GM18520 (cell line): ENCODE results near the gene TM9SF2.
"Not testable (repeated sequence)": the region's sequence is repeated elsewhere in the genome, so short reads cannot be mapped to it uniquely, and the experiment has no call there.

Source experiments
- ATAC-seq: cut with Tn5 transposase; IDR thresholded peaks from one replicate; pipeline ENCODE4 v1.9.1; 2021; ENCODE audit not compliant: unreplicated experiment

The TM9SF2 gene

GRCh38 chr13:99527301-99527700, 26.0 kb downstream of the TM9SF2 start:
- no peak for ATAC-seq

GRCh38 chr13:99528547-99528946, 27.3 kb downstream of the TM9SF2 start:
- no peak for ATAC-seq

GRCh38 chr13:99536023-99536422, 34.8 kb downstream of the TM9SF2 start:
- ATAC-seq = no peak

- no peak for ATAC-seq
Measured at GRCh38 chr13:99540530-99540929, 39.3 kb downstream of the TM9SF2 start.

GRCh38 chr13:99542788-99543406, 41.6 kb downstream of the TM9SF2 start:
- ATAC-seq = peak; percentile 100

GRCh38 chr13:99545361-99545760, 44.1 kb downstream of the TM9SF2 start:
- ATAC-seq = no peak

- ATAC-seq = no peak
Measured at GRCh38 chr13:99545979-99546378, 44.7 kb downstream of the TM9SF2 start.

GRCh38 chr13:99546878-99547277, 45.6 kb downstream of the TM9SF2 start:
- ATAC-seq = no peak

- ATAC-seq = peak; percentile 77
Measured at GRCh38 chr13:99548448-99548847, 47.2 kb downstream of the TM9SF2 start.

- no peak for ATAC-seq
Measured at GRCh38 chr13:99553033-99553432, 51.8 kb downstream of the TM9SF2 start.

- no peak for ATAC-seq
Measured at GRCh38 chr13:99555149-99555548, 53.9 kb downstream of the TM9SF2 start.

GRCh38 chr13:99556867-99557443, 55.7 kb downstream of the TM9SF2 start:
- no peak for ATAC-seq

- no peak for ATAC-seq
Measured at GRCh38 chr13:99558570-99559180, 57.4 kb downstream of the TM9SF2 start.

GRCh38 chr13:99559560-99559959, 58.3 kb downstream of the TM9SF2 start:
- no peak for ATAC-seq

GRCh38 chr13:99563404-99563803, 62.1 kb downstream of the TM9SF2 start:
- ATAC-seq = no peak

- ATAC-seq = no peak
Measured at GRCh38 chr13:99564386-99564785, 63.1 kb downstream of the TM9SF2 start.

- ATAC-seq = no peak
Measured at GRCh38 chr13:99565478-99566124, 64.3 kb downstream of the TM9SF2 start.

- ATAC-seq = no peak
Measured at GRCh38 chr13:99566125-99567083, 65.1 kb downstream of the TM9SF2 start.

GRCh38 chr13:99568901-99569300, 67.6 kb downstream of the TM9SF2 start:
- ATAC-seq = not testable (repeated sequence)

- ATAC-seq = no peak
Measured at GRCh38 chr13:99572131-99572530, 70.9 kb downstream of the TM9SF2 start.

GRCh38 chr13:99572921-99573320, 71.6 kb downstream of the TM9SF2 start:
- ATAC-seq = no peak
